ENCODE data around the gene CBFB.

Gene CBFB

DNA sequence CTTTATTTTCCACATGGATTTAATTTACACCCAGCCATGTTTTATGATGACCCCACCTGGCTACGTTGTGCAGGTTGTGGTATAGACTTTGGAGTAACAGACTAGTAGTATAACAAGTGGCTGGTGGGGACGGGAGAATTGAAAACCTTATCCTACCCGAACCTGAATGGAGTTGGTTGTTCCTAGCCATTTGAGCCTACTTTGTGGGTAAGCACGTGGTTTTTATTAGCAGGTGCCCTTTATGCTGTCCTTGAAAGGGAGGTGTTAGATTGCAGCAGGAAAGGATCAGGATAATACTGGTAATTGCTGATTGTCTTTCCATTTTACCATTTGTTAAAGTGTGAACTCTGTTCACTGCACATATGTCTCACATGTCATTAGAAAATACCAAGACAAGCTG is 48.9 kb downstream of the CBFB start:
- TF ChIP-seq, protein P1, sequence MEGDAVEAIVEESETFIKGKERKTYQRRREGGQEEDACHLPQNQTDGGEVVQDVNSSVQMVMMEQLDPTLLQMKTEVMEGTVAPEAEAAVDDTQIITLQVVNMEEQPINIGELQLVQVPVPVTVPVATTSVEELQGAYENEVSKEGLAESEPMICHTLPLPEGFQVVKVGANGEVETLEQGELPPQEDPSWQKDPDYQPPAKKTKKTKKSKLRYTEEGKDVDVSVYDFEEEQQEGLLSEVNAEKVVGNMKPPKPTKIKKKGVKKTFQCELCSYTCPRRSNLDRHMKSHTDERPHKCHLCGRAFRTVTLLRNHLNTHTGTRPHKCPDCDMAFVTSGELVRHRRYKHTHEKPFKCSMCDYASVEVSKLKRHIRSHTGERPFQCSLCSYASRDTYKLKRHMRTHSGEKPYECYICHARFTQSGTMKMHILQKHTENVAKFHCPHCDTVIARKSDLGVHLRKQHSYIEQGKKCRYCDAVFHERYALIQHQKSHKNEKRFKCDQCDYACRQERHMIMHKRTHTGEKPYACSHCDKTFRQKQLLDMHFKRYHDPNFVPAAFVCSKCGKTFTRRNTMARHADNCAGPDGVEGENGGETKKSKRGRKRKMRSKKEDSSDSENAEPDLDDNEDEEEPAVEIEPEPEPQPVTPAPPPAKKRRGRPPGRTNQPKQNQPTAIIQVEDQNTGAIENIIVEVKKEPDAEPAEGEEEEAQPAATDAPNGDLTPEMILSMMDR (IDR thresholded peaks at IDR 0.05; ENCODE audit: insufficient read depth, low read depth, low read length, missing control alignments) = no peak
- DNase-seq (ENCODE audit: low read depth) = no peak
- H3K4me3 ChIP-seq (ENCODE audit: low read depth, low read length) = no peak overlapping the region

- DNase-seq (ENCODE audit: low read depth) = no peak
- TF ChIP-seq, protein P1 (IDR thresholded peaks at IDR 0.05; ENCODE audit: insufficient read depth, low read depth, low read length, missing control alignments) = no peak
- no peak overlapping the region for H3K4me3 ChIP-seq (ENCODE audit: low read depth, low read length)
Measured at GRCh38 chr16:67082100-67082499, 53.2 kb downstream of the CBFB start.

DNA sequence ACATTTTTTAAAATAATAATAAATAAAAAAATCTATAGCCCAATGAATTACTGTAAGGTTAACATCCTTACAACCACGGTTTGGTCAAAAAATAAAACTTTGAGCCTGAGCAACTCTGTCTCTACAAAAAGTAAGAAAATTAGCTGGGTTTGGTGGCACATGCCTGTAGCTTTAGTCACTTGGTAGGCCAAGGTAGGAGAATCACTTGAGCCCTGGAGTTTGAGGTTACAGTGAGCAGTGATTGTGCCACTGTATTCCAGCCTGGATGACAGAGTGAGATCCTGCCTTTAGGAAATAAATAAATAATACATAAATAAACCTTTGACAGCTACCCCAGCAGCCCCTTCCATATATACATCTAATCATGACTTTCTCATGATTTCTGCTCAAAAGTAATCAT is 53.9 kb downstream of the CBFB start:
- no peak overlapping the region for H3K4me3 ChIP-seq (ENCODE audit: low read depth, low read length)
- no peak for DNase-seq (ENCODE audit: low read depth)
- TF ChIP-seq, protein P1 (IDR thresholded peaks at IDR 0.05; ENCODE audit: insufficient read depth, low read depth, low read length, missing control alignments) = no peak

GRCh38 chr16:67084345-67085028 is 55.5 kb downstream of the CBFB start:
- no peak overlapping the region; the same call in 1 of the 2 replicates for H3K4me3 ChIP-seq (ENCODE audit: low read depth, low read length)
- TF ChIP-seq, protein P1 (IDR thresholded peaks at IDR 0.05; ENCODE audit: insufficient read depth, low read depth, low read length, missing control alignments) = no peak
- DNase-seq (ENCODE audit: low read depth) = peak; percentile 61

- no peak for DNase-seq (ENCODE audit: low read depth)
- H3K4me3 ChIP-seq (ENCODE audit: low read depth, low read length) = no peak overlapping the region
- TF ChIP-seq, protein P1 (IDR thresholded peaks at IDR 0.05; ENCODE audit: insufficient read depth, low read depth, low read length, missing control alignments) = no peak
Measured at GRCh38 chr16:67086822-67087221, 57.9 kb downstream of the CBFB start.

GRCh38 chr16:67087291-67087690 is 58.3 kb downstream of the CBFB start:
- no peak overlapping the region for H3K4me3 ChIP-seq (ENCODE audit: low read depth, low read length)
- no peak for DNase-seq (ENCODE audit: low read depth)
- TF ChIP-seq, protein P1 (IDR thresholded peaks at IDR 0.05; ENCODE audit: insufficient read depth, low read depth, low read length, missing control alignments) = no peak

DNA sequence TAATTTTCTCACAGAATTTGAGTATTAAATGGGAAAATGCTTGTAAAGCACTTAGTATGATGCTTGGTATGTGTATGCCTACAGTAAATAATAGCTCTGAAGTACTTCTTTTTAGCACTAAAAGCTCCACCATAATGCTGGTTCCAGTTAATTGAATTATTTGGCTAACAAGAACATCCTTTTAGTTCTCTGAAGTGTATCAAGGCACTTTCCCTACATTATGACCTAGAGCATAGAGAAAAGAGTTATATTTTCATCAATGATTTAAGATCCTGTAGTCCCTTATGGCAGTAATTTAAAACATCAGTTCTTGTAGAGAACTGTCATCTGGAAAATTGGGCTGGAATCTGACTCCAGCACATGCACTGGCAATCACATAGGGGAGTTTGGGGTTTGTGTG is 58.9 kb downstream of the CBFB start:
- TF ChIP-seq, protein P1 (IDR thresholded peaks at IDR 0.05; ENCODE audit: insufficient read depth, low read depth, low read length, missing control alignments) = no peak
- DNase-seq (ENCODE audit: low read depth) = no peak
- H3K4me3 ChIP-seq (ENCODE audit: low read depth, low read length) = no peak overlapping the region

All from GM12865 (cell line).